Lower leg skin (tissue), 4 donors: ENCODE results near the gene HOMER3. TPM values are rescaled to one million over a fixed set of nuclear protein-coding genes. Genes with fewer than 3 reads are reported as not detected.

Experiments used
- DNase-seq, 2 donors: peaks; one replicate each; pipeline ENCODE4 v3.0.0-alpha.2; 2019; ENCODE audit warnings: low spot score in 2 of 2
- H3K4me3 ChIP-seq: fragments of 200-600 bp; sonication (generic); 2 replicates; pipeline ENCODE4 v1.5.1; 2017; ENCODE audit warnings: mild to moderate bottlenecking, low read depth; ENCODE audit not compliant: poor library complexity, severe bottlenecking
- POLR2A ChIP-seq, 2 donors: fragments of 450-650 bp; IDR thresholded peaks; one replicate each; pipeline ENCODE4 v1.6.1; 2016 to 2017; ENCODE audit warnings: antibody characterized with exemption in 2 of 2, mild to moderate bottlenecking in 1 of 2, moderate library complexity in 1 of 2
- WGBS, 2 donors: methylation state at CpG; one replicate each; pipeline ENCODE4 v1.1.5; 2018; 5-methylcytosine and 5-hydroxymethylcytosine counted together
- intact Hi-C: fragments of 100-400 bp; cut with DNase I; formaldehyde crosslinking; loops from one replicate; pipeline ENCODE4 v1.15.0; 2023; ENCODE audit warnings: low total_unique reads
- total RNA-seq, 4 donors: library from RNA; depleted of rRNA; stranded (reverse); fragments of >200 nt; gene quantifications; one replicate each; pipeline ENCODE4 v1.1.0, GENCODE V29; 2016
- TF ChIP-seq, protein P1 (sequence below), 3 donors: fragments of 450-650 bp; IDR thresholded peaks; one replicate each; pipeline ENCODE4 v1.5.1; 2016; ENCODE audit warnings: antibody characterized with exemption in 3 of 3, mild to moderate bottlenecking in 3 of 3, moderate library complexity in 2 of 3

HOMER3 gene
- total RNA-seq, 4 donors from 2014 or later, result 32.3 to 49.5 (median 37.2) TPM

DNA sequence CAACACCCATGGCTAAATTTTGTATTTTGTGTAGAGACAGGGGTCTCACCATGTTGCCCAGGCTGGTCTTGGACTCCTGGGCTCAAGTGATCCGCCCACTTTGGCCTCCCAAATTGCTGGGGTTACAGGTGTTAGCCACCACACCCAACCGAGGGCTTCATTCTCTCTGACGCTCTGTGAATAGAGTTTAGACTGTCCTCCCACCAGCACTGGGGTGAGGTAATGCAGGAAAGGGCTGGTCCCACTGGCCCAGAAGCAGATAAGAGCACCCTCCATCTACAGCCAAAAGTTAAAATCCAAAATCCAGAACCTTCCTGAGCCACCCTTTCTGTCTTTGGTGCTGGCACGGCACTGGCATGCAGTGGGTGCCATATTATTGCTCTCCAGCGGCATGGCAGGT is 31.8 kb upstream of the HOMER3 start:
- TF ChIP-seq POLR2A (IDR thresholded peaks at IDR 0.05), result no peak
- TF ChIP-seq, protein P1, sequence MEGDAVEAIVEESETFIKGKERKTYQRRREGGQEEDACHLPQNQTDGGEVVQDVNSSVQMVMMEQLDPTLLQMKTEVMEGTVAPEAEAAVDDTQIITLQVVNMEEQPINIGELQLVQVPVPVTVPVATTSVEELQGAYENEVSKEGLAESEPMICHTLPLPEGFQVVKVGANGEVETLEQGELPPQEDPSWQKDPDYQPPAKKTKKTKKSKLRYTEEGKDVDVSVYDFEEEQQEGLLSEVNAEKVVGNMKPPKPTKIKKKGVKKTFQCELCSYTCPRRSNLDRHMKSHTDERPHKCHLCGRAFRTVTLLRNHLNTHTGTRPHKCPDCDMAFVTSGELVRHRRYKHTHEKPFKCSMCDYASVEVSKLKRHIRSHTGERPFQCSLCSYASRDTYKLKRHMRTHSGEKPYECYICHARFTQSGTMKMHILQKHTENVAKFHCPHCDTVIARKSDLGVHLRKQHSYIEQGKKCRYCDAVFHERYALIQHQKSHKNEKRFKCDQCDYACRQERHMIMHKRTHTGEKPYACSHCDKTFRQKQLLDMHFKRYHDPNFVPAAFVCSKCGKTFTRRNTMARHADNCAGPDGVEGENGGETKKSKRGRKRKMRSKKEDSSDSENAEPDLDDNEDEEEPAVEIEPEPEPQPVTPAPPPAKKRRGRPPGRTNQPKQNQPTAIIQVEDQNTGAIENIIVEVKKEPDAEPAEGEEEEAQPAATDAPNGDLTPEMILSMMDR (IDR thresholded peaks at IDR 0.05), result no peak
- no peak for DNase-seq
- WGBS, 2 donors, result 70 to 92% methylated on average over 5 of the region's 5 CpGs
- H3K4me3 ChIP-seq, result no peak overlapping the region
- intact Hi-C loops, result no loop called here

- intact Hi-C loops, result no loop called here
- TF ChIP-seq, protein P1 (IDR thresholded peaks at IDR 0.05), result no peak
- no peak for TF ChIP-seq POLR2A (IDR thresholded peaks at IDR 0.05)
- DNase-seq, result no peak
- WGBS, 2 donors, result 33 to 42% methylated on average over 12 of the region's 12 CpGs
- no peak overlapping the region for H3K4me3 ChIP-seq
Observed at GRCh38 chr19:18972301-18972811, 31.3 kb upstream of the HOMER3 start.

- intact Hi-C loops, result no loop called here
- no peak overlapping the region for H3K4me3 ChIP-seq
- TF ChIP-seq, protein P1 (IDR thresholded peaks at IDR 0.05), result no peak
- no peak for TF ChIP-seq POLR2A (IDR thresholded peaks at IDR 0.05)
- DNase-seq, result no peak
- 57 to 61% methylated on average over 13 of the region's 13 CpGs for WGBS, 2 donors
Observed at GRCh38 chr19:18969931-18970659, 29.1 kb upstream of the HOMER3 start.

DNA sequence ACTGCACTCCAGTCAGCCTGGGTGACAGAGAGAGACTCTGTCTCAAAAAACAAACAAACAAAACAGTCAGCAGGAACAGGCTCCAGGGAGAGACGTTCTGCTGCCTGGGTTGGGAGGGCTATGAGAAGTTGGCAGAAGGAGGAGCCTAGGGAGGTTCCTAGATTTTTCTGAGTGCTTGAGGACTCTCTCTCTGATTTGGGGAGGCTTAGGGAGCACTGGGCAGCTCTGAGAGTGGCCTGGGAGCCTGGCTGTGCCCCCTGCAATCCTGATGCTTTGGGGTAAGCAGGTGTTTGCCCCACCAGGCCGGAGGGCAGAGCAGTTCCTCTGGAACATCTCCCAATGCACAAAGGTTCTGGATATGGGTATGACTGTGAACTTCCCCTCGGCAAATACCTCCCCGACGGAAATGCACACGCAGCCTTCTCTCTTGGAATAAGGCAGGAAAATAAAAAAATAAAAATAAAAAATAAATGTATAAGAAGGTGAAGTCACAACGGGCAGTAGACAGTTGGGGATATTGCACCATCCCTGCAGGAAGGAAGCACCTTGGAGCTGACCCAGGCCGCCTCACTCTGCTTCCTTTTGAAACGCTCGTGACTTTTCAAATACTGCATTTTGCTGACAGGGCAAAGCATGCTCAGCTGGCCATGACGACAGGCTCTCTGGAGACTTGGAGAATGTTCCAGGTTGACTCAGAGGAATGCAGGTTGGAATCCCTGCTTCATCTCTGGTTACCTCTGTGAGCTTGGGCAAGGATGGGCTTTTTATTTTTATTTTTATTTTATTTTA is 26.5 kb upstream of the HOMER3 start:
- peak; percentile 80 to 96 for DNase-seq
- intact Hi-C loops, result no loop called here
- TF ChIP-seq, protein P1 (IDR thresholded peaks at IDR 0.05), result no peak
- no peak for TF ChIP-seq POLR2A (IDR thresholded peaks at IDR 0.05)
- 25 to 34% methylated on average over 11 of the region's 11 CpGs for WGBS, 2 donors
- H3K4me3 ChIP-seq, result no peak overlapping the region

DNA sequence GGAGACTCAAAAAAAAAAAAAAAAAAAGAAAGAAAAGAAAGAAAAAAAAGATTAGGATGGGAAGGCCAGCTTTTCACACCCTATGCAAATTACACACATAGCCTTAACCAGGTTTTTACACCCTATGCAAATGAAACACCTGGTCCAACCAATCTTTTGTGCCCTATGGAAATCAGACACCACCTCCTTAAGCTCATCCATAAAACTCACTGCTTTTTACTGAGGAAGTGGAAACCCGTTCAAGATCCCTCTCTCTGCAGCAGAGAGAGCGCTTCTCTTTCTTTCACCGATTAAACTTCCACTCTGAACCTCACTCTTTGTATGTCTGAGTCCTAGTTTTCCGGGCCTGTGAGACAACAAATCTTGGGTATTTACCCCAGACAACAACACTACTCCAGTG is 25.3 kb upstream of the HOMER3 start:
- WGBS, 2 donors, result 41 to 47% methylated on average over 4 of the region's 4 CpGs
- no peak for DNase-seq
- no peak overlapping the region for H3K4me3 ChIP-seq
- intact Hi-C loops, result no loop called here
- TF ChIP-seq, protein P1 (IDR thresholded peaks at IDR 0.05), result no peak
- no peak for TF ChIP-seq POLR2A (IDR thresholded peaks at IDR 0.05)
